GM21737 (cell line): ENCODE data around the gene LMBRD1.

Source experiments
- ATAC-seq: cut with Tn5 transposase; IDR thresholded peaks from one replicate; pipeline ENCODE4 v1.9.1; 2021; ENCODE audit warnings: mild to moderate bottlenecking, moderate library complexity; ENCODE audit not compliant: unreplicated experiment

LMBRD1 gene

DNA sequence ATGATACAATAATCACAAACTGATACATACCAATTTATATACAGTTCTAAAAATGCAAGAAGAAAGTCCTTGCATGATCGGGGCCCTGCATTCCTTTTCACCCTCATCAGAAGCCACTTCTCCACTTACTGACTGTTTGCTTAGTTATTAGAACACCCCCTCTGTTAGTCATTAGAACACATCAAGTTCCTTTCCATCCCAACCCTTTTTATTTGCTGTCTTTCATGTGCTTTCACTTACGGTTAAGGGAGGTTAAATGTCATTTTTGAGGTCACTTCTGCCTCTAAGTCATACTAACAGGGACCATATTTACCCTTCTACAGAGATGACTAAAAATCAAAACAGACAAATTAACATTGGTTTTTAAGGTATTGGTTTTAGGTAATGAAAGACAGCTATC lies 149.1 kb downstream of the LMBRD1 start:
- ATAC-seq: no peak

DNA sequence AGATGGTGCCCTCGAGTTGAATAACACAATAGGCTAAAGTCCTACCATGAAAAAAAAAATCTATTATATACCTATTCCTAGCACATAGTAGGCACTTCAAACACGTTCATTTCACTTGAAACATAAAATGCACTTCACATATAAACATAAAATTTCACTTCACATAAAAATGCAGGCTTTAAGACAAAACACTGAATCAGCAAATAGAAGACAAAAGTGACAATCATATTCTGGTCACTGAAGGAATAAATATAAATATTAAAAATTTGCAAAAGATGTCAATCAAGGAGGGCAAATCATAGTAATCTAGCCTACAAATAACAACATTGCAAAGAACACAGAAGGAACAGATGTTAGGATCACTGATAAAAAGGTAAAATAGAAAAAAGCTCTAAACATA lies 153.1 kb downstream of the LMBRD1 start:
- ATAC-seq: no peak

GRCh38 chr6:69632932-69633331 lies 163.9 kb downstream of the LMBRD1 start:
- ATAC-seq: no peak

GRCh38 chr6:69631552-69632346 lies 165.1 kb downstream of the LMBRD1 start:
- no peak for ATAC-seq

DNA sequence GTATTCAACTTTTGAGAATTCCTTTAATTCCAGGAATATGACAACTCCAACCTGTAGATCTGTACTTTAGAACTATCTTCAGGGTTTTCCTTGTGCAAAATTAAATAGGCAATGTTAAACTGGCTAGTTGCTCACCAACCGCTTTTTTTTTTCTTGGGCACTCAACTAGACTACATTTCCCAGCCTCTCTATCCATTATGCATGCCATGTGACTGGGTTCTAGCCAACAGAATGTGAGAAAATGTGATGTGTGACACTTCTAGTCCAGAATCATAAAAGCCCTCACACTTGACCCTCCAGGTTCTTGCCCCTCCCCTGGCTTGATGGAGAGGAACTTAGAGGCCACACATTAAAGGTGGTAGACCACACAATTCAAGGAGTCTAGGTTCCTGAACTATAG lies 166.0 kb downstream of the LMBRD1 start:
- ATAC-seq: no peak

- no peak for ATAC-seq
These were observed 169.2 kb downstream of the LMBRD1 start for GRCh38 chr6:69627625-69628024.

GRCh38 chr6:69624944-69625343 lies 171.9 kb downstream of the LMBRD1 start:
- ATAC-seq: no peak
